Heart right ventricle (tissue), 16 donors: ENCODE measurements around the gene PCGF1. TPM values are rescaled to one million over a fixed set of nuclear protein-coding genes. Genes with fewer than 3 reads are reported as not detected.
A peak's percentile ranks its signal among the peaks of the same experiment; 100 is the strongest.

Experiments
- ATAC-seq, 8 donors: fragments of 200-7000 bp; cut with Tn5 transposase; one replicate each; pipeline ENCODE4 v1.9.1; 2020; ENCODE audit warnings: mild to moderate bottlenecking in 8 of 8, moderate library complexity in 8 of 8, moderate number of reproducible peaks in 1 of 8
- DNase-seq, 2 donors: peaks; one replicate each; pipeline ENCODE4 v3.0.0-alpha.2; 2020
- H3K27ac ChIP-seq, 10 donors: fragments of 200-600 bp; sonication (generic) in 2 of 10; one replicate each; pipeline versions ENCODE4 v1.5.0 to v1.8.0; 2020 to 2022; ENCODE audit warnings: mild to moderate bottlenecking in 3 of 10
- H3K27me3 ChIP-seq, 7 donors: fragments of 200-600 bp; one replicate each; pipeline ENCODE4 v1.8.0; 2021 to 2022; ENCODE audit warnings: mild to moderate bottlenecking in 2 of 7
- H3K36me3 ChIP-seq, 9 donors: fragments of 200-600 bp; sonication (generic) in 1 of 9; one replicate each; pipeline versions ENCODE4 v1.5.0 to v1.8.0; 2020 to 2022; ENCODE audit warnings: mild to moderate bottlenecking in 2 of 9
- H3K4me1 ChIP-seq, 9 donors: fragments of 200-600 bp; sonication (generic) in 1 of 9; one replicate each; pipeline versions ENCODE4 v1.5.0 to v1.8.0; 2020 to 2022; ENCODE audit warnings: mild to moderate bottlenecking in 4 of 9
- H3K4me3 ChIP-seq, 10 donors: fragments of 200-600 bp; sonication (generic) in 2 of 10; one replicate each; pipeline versions ENCODE4 v1.5.0 to v1.8.0; 2020 to 2022; ENCODE audit warnings: mild to moderate bottlenecking in 7 of 10, moderate library complexity in 2 of 10
- H3K9me3 ChIP-seq, 11 donors: fragments of 200-600 bp in 10 of 11; sonication (generic) in 2 of 11; one replicate each; pipeline versions ENCODE4 v1.5.0 to v1.8.0; 2013 to 2022; ENCODE audit warnings: mild to moderate bottlenecking in 2 of 11, control low read depth in 1 of 11, moderate library complexity in 1 of 11
- CTCF ChIP-seq, 9 donors: fragments of 200-600 bp; sonication (generic) in 2 of 9; IDR thresholded peaks; one replicate each; pipeline versions ENCODE4 v1.5.0 to v1.8.0; 2021 to 2022; ENCODE audit warnings: antibody characterized with exemption in 9 of 9, mild to moderate bottlenecking in 5 of 9, moderate library complexity in 1 of 9
- WGBS, 2 donors: extraction: QIAGEN DNeasy Blood & Tissue Kit; methylation state at CpG; one replicate each; pipeline ENCODE4 v1.1.7; 2013; ENCODE audit warnings: inconsistent platforms in 1 of 2; 5-methylcytosine and 5-hydroxymethylcytosine counted together
- intact Hi-C, 10 donors: fragments of 100-400 bp; cut with DNase I; formaldehyde crosslinking; loops; one replicate each; pipeline versions ENCODE4 v1.11.1 to v1.14.2; 2022
- polyA plus RNA-seq, 2 donors: library from polyadenylated mRNA; stranded (reverse); fragments of 200-250 nt; gene quantifications; one replicate each; pipeline ENCODE4 v1.2.3, GENCODE V29; 2013
- total RNA-seq, 10 donors: library from RNA; stranded (reverse); fragmentation: NEBNext Ultra II Directional in 3 of 10; extraction: Animal tissue kit (Norgen Biotek cat#: 25700) in 3 of 10; gene quantifications; one replicate each; pipeline versions ENCODE4 v1.2.1 to v1.2.4, GENCODE V29; 2021 to 2023
- donor health status: Arrhythmogenic right ventricular cardiomyopathy.
- donor health status: ischemic (EF 13 %, LVEDD 7.1; RV severe dilation, severe dysfunction).
- donor health status: healthy with polysubstance abuse.
- donor health status: DM: no; HTN: yes; CAD: no.
- donor health status: DM: no; HTN: no; CAD: no.
- donor health status: ischemic (EF 25% LVEDD 6.9; RV normal size, moderate dysfunction).
- donor health status: ischemic (EF 25% LVEDD 5.7; RV mildly dilated, moderate dysfunction).
- donor health status: healthy.
- donor health status: DM: yes; HTN: yes; CAD: no.
- donor health status: Ischemic cardiomyopathy.
- donor health status: ischemic (EF 35%, LVEDD 5.7; RV mildly dilated, moderate dysfunction).
- donor health status: nonischemic (EF 11% LVEDD 7.7; RV severe dilation, severe dysfunction).
- donor health status: DM: yes; HTN: yes; CAD: no.
- donor health status: PGD.
- donor health status: ischemic (EF 29% LVEDD 5.4; RV normal size, mild dysfunction).
- donor health status: nonischemic (EF 23%, LVEDD 6.1; RV moderate dilation, normal function).

PCGF1 gene
- total and polyA plus RNA-seq, 12 donors = 10.7 to 27.7 (median 16.0) TPM

- ATAC-seq = no peak
- no peak for TF ChIP-seq CTCF (IDR thresholded peaks at IDR 0.05)
- no peak for DNase-seq
- WGBS, 2 donors = 85% methylated on average over 9 of the region's 9 CpGs
- Histone ChIP-seq H3K27ac (no peak overlapping the region), H3K9me3 (no peaks in the 10 kb centered on the region), H3K4me3 (no peak overlapping the region), H3K27me3 (peaks cover 2 to 28% (median 20%) of the 10 kb centered on the region in 7 donors), H3K36me3 (peaks cover 0 to 30% (median 23%) of the 10 kb centered on the region in 9 donors), H3K4me1 (peaks cover 5 to 20% (median 12%) of the 10 kb centered on the region in 9 donors)
- intact Hi-C loops = no loop called here
Observed at GRCh38 chr2:74524005-74524404, 16.5 kb upstream of the PCGF1 start.

DNA sequence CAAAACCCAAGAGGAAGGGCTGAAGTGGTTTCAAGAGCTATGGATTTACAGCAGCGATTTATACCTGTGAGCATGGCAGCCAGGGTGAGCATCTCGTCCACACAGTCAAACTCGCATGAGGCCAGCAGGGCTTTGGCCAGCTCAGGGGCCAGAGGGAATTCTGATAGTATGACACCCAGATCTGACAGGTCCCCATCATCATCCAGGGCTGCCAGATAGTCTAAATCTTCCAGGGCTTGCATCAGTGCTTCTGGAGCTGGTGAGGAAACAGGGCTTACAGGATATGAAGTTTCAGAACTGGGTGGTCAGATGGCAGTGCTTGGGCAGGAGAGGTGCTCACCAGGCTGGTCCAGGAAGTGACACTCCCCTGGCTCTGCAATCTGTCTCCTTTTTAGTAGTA is 15.0 kb upstream of the PCGF1 start:
- Histone ChIP-seq H3K4me1 (peaks cover 0 to 5% (median 0%) of the 10 kb centered on the region in 9 donors), H3K27me3 (peaks cover 6 to 43% (median 35%) of the 10 kb centered on the region in 7 donors), H3K4me3 (no peak overlapping the region), H3K9me3 (no peaks in the 10 kb centered on the region), H3K36me3 (peaks cover 0 to 21% (median 16%) of the 10 kb centered on the region in 9 donors), H3K27ac (no peak overlapping the region)
- WGBS, 2 donors = 70 to 72% methylated on average over 3 of the region's 3 CpGs
- no peak for TF ChIP-seq CTCF (IDR thresholded peaks at IDR 0.05)
- no peak for DNase-seq
- intact Hi-C loops = no loop called here
- no peak for ATAC-seq

- H3K9me3 ChIP-seq = no peaks in the 10 kb centered on the region
- H3K27ac ChIP-seq = no peak overlapping the region
- peak overlapping the region in 8 of 10 donors; percentile 28 to 52 (median 46) for H3K4me3 ChIP-seq
- peaks cover 8 to 34% (median 29%) of the 10 kb centered on the region in 9 donors for H3K4me1 ChIP-seq
- DNase-seq = no peak
- H3K27me3 ChIP-seq = peaks cover 51 to 98% (median 93%) of the 10 kb centered on the region in 7 donors
- no peak for ATAC-seq
- intact Hi-C loops = no loop called here
- no peaks in the 10 kb centered on the region for H3K36me3 ChIP-seq
- 58 to 61% methylated on average over 13 of the region's 13 CpGs for WGBS, 2 donors
- TF ChIP-seq CTCF (IDR thresholded peaks at IDR 0.05) = no peak
Observed at GRCh38 chr2:74516650-74517049, 9.2 kb upstream of the PCGF1 start.

DNA sequence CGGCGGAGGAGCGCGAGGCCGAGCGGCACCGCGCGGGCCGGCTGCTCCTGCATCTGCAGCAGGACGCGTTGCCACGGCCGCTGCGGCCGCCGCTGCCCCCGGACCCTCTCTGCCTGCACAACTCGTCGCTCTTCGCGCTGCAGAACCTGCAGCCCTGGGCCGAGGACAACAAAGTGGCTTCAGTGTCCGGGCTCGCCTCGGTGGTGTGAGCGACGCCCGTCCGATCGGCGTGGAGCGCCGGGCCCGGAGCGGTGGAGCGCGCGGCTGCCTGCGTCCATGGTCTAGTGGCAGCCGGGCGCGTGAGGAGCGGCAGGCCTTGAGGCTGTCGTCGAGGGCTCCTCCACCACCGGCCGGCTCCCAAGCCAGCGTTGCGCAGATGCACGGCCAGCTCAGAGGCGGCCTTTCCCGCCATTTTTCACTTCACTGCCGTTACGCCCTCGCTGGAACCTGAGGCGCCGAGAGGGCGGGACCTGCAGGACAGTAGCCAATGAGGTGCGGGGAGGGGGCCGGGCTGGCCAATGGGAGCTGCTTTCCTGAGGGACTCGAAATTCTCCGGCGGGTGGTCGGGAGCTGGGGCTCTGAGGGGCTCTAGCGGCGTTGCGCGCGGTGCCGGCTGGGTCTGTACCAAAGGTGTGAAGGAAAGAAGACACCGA is 8.6 kb upstream of the PCGF1 start:
- 2 to 3% methylated on average over 69 to 72 of the region's 72 CpGs for WGBS, 2 donors
- no peaks in the 10 kb centered on the region for H3K9me3 ChIP-seq
- intact Hi-C loops = no loop called here
- no peak for TF ChIP-seq CTCF (IDR thresholded peaks at IDR 0.05)
- no peak overlapping the region for H3K27ac ChIP-seq
- peak overlapping the region; percentile 10 to 52 (median 44) for H3K4me3 ChIP-seq
- H3K4me1 ChIP-seq = peaks cover 8 to 34% (median 29%) of the 10 kb centered on the region in 9 donors
- H3K36me3 ChIP-seq = no peaks in the 10 kb centered on the region
- H3K27me3 ChIP-seq = peaks cover 51 to 100% (median 98%) of the 10 kb centered on the region in 7 donors
- ATAC-seq (peak; percentile 69 to 90 (median 85)), DNase-seq (peak; percentile 69 to 76)
